NT2/D1 (cell line): Measurements from ENCODE around the gene SNRPE.
"Not testable (repeated sequence)": the region's sequence is repeated elsewhere in the genome, so short reads cannot be mapped to it uniquely, and the experiment has no call there.

Source experiments
- DNase-seq: peaks from one replicate; pipeline ENCODE4 v3.0.0-alpha.2; 2011; ENCODE audit warnings: low read depth, low spot score
- H3K27me3 ChIP-seq: 2 replicates; pipeline ENCODE4 v1.6.0; 2011; ENCODE audit warnings: mild to moderate bottlenecking; ENCODE audit not compliant: insufficient read length, insufficient read depth
- H3K36me3 ChIP-seq: 2 replicates; pipeline ENCODE4 v1.6.1; 2011; ENCODE audit warnings: mild to moderate bottlenecking, low read length, mixed read lengths; ENCODE audit not compliant: insufficient read depth, insufficient read length
- H3K4me1 ChIP-seq: 2 replicates; pipeline ENCODE4 v1.5.1; 2011; ENCODE audit not compliant: insufficient read depth, insufficient read length
- H3K4me3 ChIP-seq: 2 replicates; pipeline ENCODE4 v1.5.1; 2011; ENCODE audit warnings: low read depth; ENCODE audit not compliant: insufficient read length
- H3K9ac ChIP-seq: 2 replicates; pipeline ENCODE4 v1.6.0; 2011; ENCODE audit warnings: low read depth; ENCODE audit not compliant: insufficient read length
- H3K9me3 ChIP-seq: 2 replicates; pipeline ENCODE4 v1.5.1; 2011; ENCODE audit warnings: mild to moderate bottlenecking, low read length; ENCODE audit not compliant: insufficient read depth
- SUZ12 ChIP-seq: IDR thresholded peaks from 2 replicates; pipeline ENCODE4 v1.6.1; 2011; ENCODE audit not compliant: insufficient read length, insufficient read depth; ENCODE audit errors: extremely low read depth
- YY1 ChIP-seq: IDR thresholded peaks from 2 replicates; pipeline ENCODE4 v1.6.1; 2011; ENCODE audit not compliant: insufficient read length, insufficient read depth
- ZNF274 ChIP-seq: IDR thresholded peaks from 2 replicates; pipeline ENCODE4 v1.6.1; 2011; ENCODE audit warnings: mild to moderate bottlenecking, low read depth, low read length

Gene SNRPE

GRCh38 chr1:203835476-203835875 is 25.9 kb upstream of the SNRPE start:
- Histone ChIP-seq H3K36me3 (peaks cover 95% of the 10 kb centered on the region), H3K9ac (no peak overlapping the region), H3K4me3 (no peak overlapping the region), H3K4me1 (no peaks in the 10 kb centered on the region), H3K27me3 (no peaks in the 10 kb centered on the region), H3K9me3 (peaks cover 25% of the 10 kb centered on the region)
- TF ChIP-seq SUZ12 = no peak
- no peak for TF ChIP-seq YY1
- no peak for TF ChIP-seq ZNF274
- DNase-seq = no peak

GRCh38 chr1:203839081-203839480 is 22.3 kb upstream of the SNRPE start:
- no peak overlapping the region for H3K9ac ChIP-seq
- H3K9me3 ChIP-seq = peaks cover 53% of the 10 kb centered on the region
- TF ChIP-seq ZNF274 = no peak
- TF ChIP-seq SUZ12 = no peak
- TF ChIP-seq YY1 = no peak
- H3K36me3 ChIP-seq = peaks cover 83% of the 10 kb centered on the region
- no peaks in the 10 kb centered on the region for H3K27me3 ChIP-seq
- no peak overlapping the region for H3K4me3 ChIP-seq
- no peaks in the 10 kb centered on the region for H3K4me1 ChIP-seq
- no peak for DNase-seq

GRCh38 chr1:203840208-203840808 is 21.1 kb upstream of the SNRPE start:
- TF ChIP-seq ZNF274 = no peak
- TF ChIP-seq YY1 = no peak
- H3K36me3 ChIP-seq = peaks cover 83% of the 10 kb centered on the region

GRCh38 chr1:203842559-203842876 is 18.9 kb upstream of the SNRPE start:
- no peak overlapping the region for H3K9ac ChIP-seq
- H3K9me3 ChIP-seq = peaks cover 53% of the 10 kb centered on the region
- no peaks in the 10 kb centered on the region for H3K27me3 ChIP-seq
- no peaks in the 10 kb centered on the region for H3K4me1 ChIP-seq
- no peak for TF ChIP-seq ZNF274
- TF ChIP-seq YY1 = no peak
- TF ChIP-seq SUZ12 = no peak
- DNase-seq = no peak
- H3K4me3 ChIP-seq = no peak overlapping the region
- peaks cover 83% of the 10 kb centered on the region for H3K36me3 ChIP-seq

More at GRCh38 chr1:203840208-203840808, 21.1 kb upstream of the SNRPE start:
- Histone ChIP-seq H3K27me3 (no peaks in the 10 kb centered on the region), H3K9me3 (peaks cover 53% of the 10 kb centered on the region), H3K9ac (no peak overlapping the region), H3K4me1 (no peaks in the 10 kb centered on the region), H3K4me3 (no peak overlapping the region)
- no peak for DNase-seq

GRCh38 chr1:203843435-203843834 is 18.0 kb upstream of the SNRPE start:
- Histone ChIP-seq H3K36me3 (peaks cover 83% of the 10 kb centered on the region), H3K9me3 (peaks cover 47% of the 10 kb centered on the region), H3K4me3 (no peak overlapping the region), H3K27me3 (no peaks in the 10 kb centered on the region), H3K9ac (no peak overlapping the region), H3K4me1 (no peaks in the 10 kb centered on the region)
- TF ChIP-seq SUZ12 (no peak), ZNF274 (no peak), YY1 (no peak)
- no peak for DNase-seq

GRCh38 chr1:203853112-203853511 is 8.3 kb upstream of the SNRPE start:
- DNase-seq, H3K9ac ChIP-seq, H3K4me3 ChIP-seq, H3K27me3 ChIP-seq, H3K9me3 ChIP-seq, H3K4me1 ChIP-seq: not testable (repeated sequence)
- H3K36me3 ChIP-seq = peaks cover 76% of the 10 kb centered on the region

GRCh38 chr1:203858055-203858454 is 3.3 kb upstream of the SNRPE start:
- H3K36me3 ChIP-seq = peaks cover 43% of the 10 kb centered on the region
- no peaks in the 10 kb centered on the region for H3K9me3 ChIP-seq
- H3K4me1 ChIP-seq = no peaks in the 10 kb centered on the region
- no peaks in the 10 kb centered on the region for H3K27me3 ChIP-seq
- H3K4me3 ChIP-seq = no peak overlapping the region
- DNase-seq = no peak
- H3K9ac ChIP-seq = no peak overlapping the region
- TF ChIP-seq SUZ12 (no peak), YY1 (no peak), ZNF274 (no peak)

- Histone ChIP-seq H3K4me1 (no peaks in the 10 kb centered on the region), H3K4me3 (no peak overlapping the region), H3K36me3 (peaks cover 49% of the 10 kb centered on the region), H3K27me3 (no peaks in the 10 kb centered on the region), H3K9me3 (no peaks in the 10 kb centered on the region), H3K9ac (no peak overlapping the region)
- no peak for DNase-seq
- no peak for TF ChIP-seq ZNF274
- TF ChIP-seq YY1 = no peak
- no peak for TF ChIP-seq SUZ12
These were observed 2.4 kb upstream of the SNRPE start for GRCh38 chr1:203858975-203859374.
